IMR-90 (cell line): ENCODE results near the gene FHDC1. TPM values are rescaled to one million over a fixed set of nuclear protein-coding genes. Genes with fewer than 3 reads are reported as not detected.

Experiments used
- ATAC-seq: fragments of 200-7000 bp; cut with Tn5 transposase; 2 replicates; pipeline ENCODE4 v1.9.1; 2020; ENCODE audit warnings: low read depth, mild to moderate bottlenecking, moderate library complexity
- BruUV-seq: library from RNA; stranded (reverse); fragments of 400-500 nt; replicated peaks from 2 replicates; lab custom pipeline; 2021; lab: Mats Ljungman, UMichigan
- CTCF ChIA-PET: fragments of 300-600 bp; formaldehyde crosslinking; extraction: SDS; loops from one replicate; lab custom pipeline; 2021; ENCODE audit warnings: antibody characterized with exemption; lab: Yijun Ruan, JAX
- POLR2A ChIA-PET: fragments of 300-600 bp; sonication (Branson Sonifier 250); formaldehyde crosslinking; loops from one replicate; lab custom pipeline; 2022; ENCODE audit warnings: antibody characterized with exemption; ENCODE audit not compliant: unreplicated experiment; lab: Charles Lee
- DNase-seq: peaks from one replicate; pipeline ENCODE4 v3.0.0; 2013
- H2AFZ ChIP-seq: replicated peaks from 2 replicates; pipeline ENCODE3; 2013; ENCODE audit warnings: low read length, mild to moderate bottlenecking; ENCODE audit not compliant: poor library complexity
- H2AK5ac ChIP-seq: 2 replicates; pipeline ENCODE4 v1.6.1; 2013; ENCODE audit warnings: low read depth, low read length, inconsistent platforms
- H2AK9ac ChIP-seq: replicated peaks from 2 replicates; pipeline ENCODE3; 2013; ENCODE audit warnings: mild to moderate bottlenecking, low read depth, low read length, moderate library complexity; ENCODE audit not compliant: poor library complexity
- H2BK120ac ChIP-seq: 2 replicates; pipeline ENCODE4 v1.6.1; 2013; ENCODE audit warnings: low read depth, low read length, inconsistent platforms
- H2BK15ac ChIP-seq: 3 replicates; pipeline ENCODE4 v1.6.1; 2013; ENCODE audit warnings: low read depth, low read length, inconsistent platforms
- H2BK20ac ChIP-seq: 2 replicates; pipeline ENCODE4 v1.6.1; 2013; ENCODE audit warnings: low read depth, mild to moderate bottlenecking, inconsistent platforms, low read length, moderate library complexity
- H2BK5ac ChIP-seq: 2 replicates; pipeline ENCODE4 v1.6.1; 2013; ENCODE audit warnings: mild to moderate bottlenecking, low read depth, low read length, inconsistent platforms; ENCODE audit not compliant: poor library complexity, severe bottlenecking
- H3K14ac ChIP-seq: replicated peaks from 2 replicates; pipeline ENCODE4 v1.6.1; 2013; ENCODE audit warnings: low read depth, low read length, inconsistent platforms
- H3K18ac ChIP-seq: 2 replicates; pipeline ENCODE4 v1.6.1; 2013; ENCODE audit warnings: low read depth, low read length, control low read depth
- H3K23ac ChIP-seq: 2 replicates; pipeline ENCODE4 v1.6.1; 2013; ENCODE audit warnings: low read depth, low read length, inconsistent platforms
- H3K27ac ChIP-seq: 2 replicates; pipeline ENCODE4 v1.5.1; 2013; ENCODE audit warnings: mild to moderate bottlenecking, control low read depth, low read length; ENCODE audit not compliant: insufficient read depth
- H3K27me3 ChIP-seq: 2 replicates; pipeline ENCODE4 v1.6.1; 2013; ENCODE audit warnings: low read length; ENCODE audit not compliant: control insufficient read depth, insufficient read depth
- H3K36me3 ChIP-seq: 2 replicates; pipeline ENCODE4 v1.6.1; 2013; ENCODE audit warnings: low read length, mixed read lengths; ENCODE audit not compliant: control insufficient read depth, insufficient read depth
- H3K4ac ChIP-seq: 2 replicates; pipeline ENCODE4 v1.6.1; 2013; ENCODE audit warnings: low read depth, low read length, inconsistent platforms
- H3K4me1 ChIP-seq: 2 replicates; pipeline ENCODE4 v1.6.1; 2013; ENCODE audit warnings: low read length, mixed read lengths; ENCODE audit not compliant: control insufficient read depth, insufficient read depth
- H3K4me2 ChIP-seq: 2 replicates; pipeline ENCODE4 v1.6.1; 2013; ENCODE audit warnings: low read depth, mild to moderate bottlenecking, control low read depth, low read length, moderate library complexity
- H3K4me3 ChIP-seq: 2 replicates; pipeline ENCODE4 v1.5.1; 2013; ENCODE audit warnings: low read depth, mild to moderate bottlenecking, control low read depth, low read length, moderate library complexity; ENCODE audit not compliant: insufficient read depth
- H3K56ac ChIP-seq: 2 replicates; pipeline ENCODE4 v1.6.1; 2013; ENCODE audit warnings: low read length, inconsistent platforms; ENCODE audit not compliant: insufficient read depth; ENCODE audit errors: extremely low read depth
- H3K79me1 ChIP-seq, 2 experiments: 2 replicates each; pipeline ENCODE4 v1.6.1; 2013; ENCODE audit warnings: low read length in 2 of 2, inconsistent platforms in 1 of 2, low read depth in 1 of 2
- H3K9ac ChIP-seq: 2 replicates; pipeline ENCODE4 v1.6.1; 2013; ENCODE audit warnings: low read depth, low read length, control low read depth
- H3K9me1 ChIP-seq: 2 replicates; pipeline ENCODE4 v1.6.1; 2013; ENCODE audit warnings: low read length, inconsistent platforms; ENCODE audit not compliant: insufficient read depth
- H3K9me3 ChIP-seq: 2 replicates; pipeline ENCODE4 v1.6.1; 2013; ENCODE audit warnings: low read length; ENCODE audit not compliant: control insufficient read depth, insufficient read depth
- H4K20me1 ChIP-seq: 2 replicates; pipeline ENCODE4 v1.6.1; 2013; ENCODE audit warnings: low read length, inconsistent platforms; ENCODE audit not compliant: insufficient read depth
- H4K5ac ChIP-seq: 2 replicates; pipeline ENCODE4 v1.6.1; 2013; ENCODE audit warnings: mild to moderate bottlenecking, low read depth, low read length, control low read depth
- H4K8ac ChIP-seq, 2 experiments: 2 replicates each; pipeline ENCODE4 v1.6.1; 2013; ENCODE audit warnings: low read depth in 2 of 2, low read length in 2 of 2, control low read depth in 1 of 2, inconsistent platforms in 1 of 2
- H4K91ac ChIP-seq: 2 replicates; pipeline ENCODE4 v1.6.1; 2013; ENCODE audit warnings: low read depth, low read length, inconsistent platforms; ENCODE audit not compliant: insufficient read depth
- POLR2A ChIP-seq: IDR thresholded peaks from 2 replicates; pipeline ENCODE4 v1.6.1; 2012; ENCODE audit warnings: mild to moderate bottlenecking, low read depth, low read length
- WGBS, 2 experiments: methylation state at CpG; one replicate each; pipeline versions ENCODE4 v1.1.5 to v1.1.7; 2013; ENCODE audit warnings: missing lambda C conversion rate in 2 of 2; ENCODE audit not compliant: insufficient read length in 1 of 2; ENCODE audit errors: extremely low coverage in 2 of 2; 5-methylcytosine and 5-hydroxymethylcytosine counted together
- dilution Hi-C: fragments of 300-500 bp; cut with HindIII; formaldehyde crosslinking; loops from one replicate; pipeline ENCODE4 v1.14.3; 2018; ENCODE audit warnings: low sequenced_read_pairs; ENCODE audit not compliant: unreplicated experiment
- in situ Hi-C: fragments of 300-500 bp; cut with MboI; formaldehyde crosslinking; loops from 3 replicates; pipeline ENCODE4 v1.14.3; 2019; ENCODE audit warnings: low sequenced_read_pairs, inconsistent platforms, mixed read lengths
- intact Hi-C: fragments of 100-400 bp; cut with micrococcal nuclease; formaldehyde crosslinking; loops from 2 replicates; pipeline ENCODE4 v1.10.0; 2022
- polyA plus RNA-seq, 3 experiments: library from polyadenylated mRNA; depleted of rRNA; stranded (reverse); fragments of >200 nt; gene quantifications; 2 replicates each; pipeline ENCODE4 v1.2.3, GENCODE V29; 2012; ENCODE audit warnings: low replicate concordance in 1 of 3
- total RNA-seq: library from RNA; depleted of rRNA; stranded (reverse); fragments of >200 nt; gene quantifications from 2 replicates; pipeline ENCODE4 v1.2.3, GENCODE V29; 2012

FHDC1 gene
- total and polyA plus RNA-seq, 2 of the 4 experiments (the other 2 are of a cell fraction), result under 0.01 to 0.09 TPM

DNA sequence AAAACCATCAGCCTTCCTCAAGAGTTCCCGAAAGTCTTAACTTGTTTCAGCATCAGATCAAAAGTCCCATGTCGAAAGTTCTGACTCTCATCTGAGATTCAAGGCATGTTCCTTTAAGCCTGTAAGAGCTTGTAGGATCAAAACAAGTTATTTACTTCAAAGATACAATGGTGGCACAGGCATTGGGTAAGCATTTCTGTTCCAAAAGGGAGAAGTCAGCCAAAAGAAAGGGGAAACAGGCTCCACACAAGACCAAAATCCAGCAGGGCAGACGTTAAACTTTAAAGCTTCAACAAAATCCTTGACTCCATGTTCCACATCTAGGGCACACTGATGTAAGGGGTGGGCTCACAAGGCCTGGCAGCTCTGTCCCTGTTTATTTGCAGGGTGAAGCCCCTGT lies 91.7 kb downstream of the FHDC1 start:
- intact Hi-C loops (no loop called here), dilution Hi-C loops (no loop called here), in situ Hi-C loops (no loop called here)
- no peak overlapping the region for H3K4me3 ChIP-seq
- no peak overlapping the region for H4K91ac ChIP-seq
- TF ChIP-seq POLR2A, result no peak
- CTCF ChIA-PET, result no interaction called here
- no peak overlapping the region for H2AK9ac ChIP-seq
- H3K18ac ChIP-seq, result no peak overlapping the region
- DNase-seq (no peak), ATAC-seq (no peak)
- no peak overlapping the region for H3K14ac ChIP-seq
- H3K27me3 ChIP-seq, result peaks cover 12% of the 10 kb centered on the region
- H4K8ac ChIP-seq, result no peak overlapping the region
- no peak overlapping the region for H2AK5ac ChIP-seq
- no peak overlapping the region for H2BK120ac ChIP-seq
- H4K5ac ChIP-seq, result no peak overlapping the region
- H3K56ac ChIP-seq, result no peak overlapping the region
- H3K9me1 ChIP-seq, result no peaks in the 10 kb centered on the region
- H3K9me3 ChIP-seq, result peaks cover 7% of the 10 kb centered on the region; the same call in 1 of the 2 replicates
- H3K36me3 ChIP-seq, result no peaks in the 10 kb centered on the region
- no TSS peak for BruUV-seq
- no peak overlapping the region for H3K9ac ChIP-seq
- no peak overlapping the region for H3K27ac ChIP-seq
- 83% methylated on average over 1 of the region's 3 CpGs; no CpG with 5 or more reads in 1 of the 2 experiments for WGBS, 2 experiments
- no peaks in the 10 kb centered on the region for H4K20me1 ChIP-seq
- no peak overlapping the region for H2BK20ac ChIP-seq
- no peak overlapping the region for H3K4ac ChIP-seq
- no peak overlapping the region for H2AFZ ChIP-seq
- H3K4me1 ChIP-seq, result no peaks in the 10 kb centered on the region
- H2BK15ac ChIP-seq, result no peak overlapping the region
- H2BK5ac ChIP-seq, result no peak overlapping the region
- H3K4me2 ChIP-seq, result no peak overlapping the region
- no peak overlapping the region for H3K23ac ChIP-seq
- H3K79me1 ChIP-seq, result no peaks in the 10 kb centered on the region
- POLR2A ChIA-PET, result no interaction called here
